ENCODE results near the gene CTSA. TPM values are rescaled to one million over a fixed set of nuclear protein-coding genes. Genes with fewer than 3 reads are reported as not detected.

The CTSA gene
- total RNA-seq, 4 donors from 2014 or later, result 20.6 to 66.9 (median 32.5) TPM

GRCh38 chr20:45937765-45938164, 46.6 kb downstream of the CTSA start:
- no peaks in the 10 kb centered on the region for H3K36me3 ChIP-seq
- intact Hi-C loops (cut with DNase I; ENCODE audit: low total_unique reads), result no loop called here

GRCh38 chr20:45938727-45939438, 47.7 kb downstream of the CTSA start:
- no peaks in the 10 kb centered on the region for H3K9me3 ChIP-seq
- H3K36me3 ChIP-seq, result no peaks in the 10 kb centered on the region
- no peaks in the 10 kb centered on the region for H3K27me3 ChIP-seq
- DNase-seq, result no peak
- H3K4me1 ChIP-seq, result peaks cover 3 to 6% of the 10 kb centered on the region in 2 donors
- intact Hi-C loops (cut with DNase I; ENCODE audit: low total_unique reads), result no loop called here
- H3K27ac ChIP-seq, result no peak overlapping the region
- H3K4me3 ChIP-seq, result no peak overlapping the region
- no peak for TF ChIP-seq CTCF (IDR thresholded peaks at IDR 0.05)
- no peak for TF ChIP-seq POLR2A (IDR thresholded peaks at IDR 0.05)

More at GRCh38 chr20:45937765-45938164, 46.6 kb downstream of the CTSA start:
- DNase-seq, result no peak
- H3K4me3 ChIP-seq, result no peak overlapping the region
- H3K27me3 ChIP-seq, result no peaks in the 10 kb centered on the region
- TF ChIP-seq CTCF (IDR thresholded peaks at IDR 0.05) (no peak), POLR2A (IDR thresholded peaks at IDR 0.05) (no peak)
- peaks cover 3 to 6% of the 10 kb centered on the region in 2 donors for H3K4me1 ChIP-seq
- no peaks in the 10 kb centered on the region for H3K9me3 ChIP-seq
- peak overlapping the region; percentile 2 to 99 for H3K27ac ChIP-seq

- Histone ChIP-seq H3K4me1 (peaks cover 3 to 6% of the 10 kb centered on the region in 2 donors), H3K27me3 (no peaks in the 10 kb centered on the region), H3K9me3 (no peaks in the 10 kb centered on the region), H3K36me3 (no peaks in the 10 kb centered on the region), H3K27ac (no peak overlapping the region), H3K4me3 (no peak overlapping the region)
- DNase-seq, result no peak
- intact Hi-C loops (cut with DNase I; ENCODE audit: low total_unique reads), result no loop called here
- TF ChIP-seq POLR2A (IDR thresholded peaks at IDR 0.05) (no peak), CTCF (IDR thresholded peaks at IDR 0.05) (no peak)
These were observed 48.9 kb downstream of the CTSA start for GRCh38 chr20:45940053-45940452.

GRCh38 chr20:45940469-45940868, 49.3 kb downstream of the CTSA start:
- TF ChIP-seq CTCF (IDR thresholded peaks at IDR 0.05), result no peak
- Histone ChIP-seq H3K4me3 (no peak overlapping the region), H3K36me3 (no peaks in the 10 kb centered on the region), H3K4me1 (peaks cover 3 to 6% of the 10 kb centered on the region in 2 donors), H3K27me3 (no peaks in the 10 kb centered on the region), H3K9me3 (no peaks in the 10 kb centered on the region), H3K27ac (no peak overlapping the region)
- intact Hi-C loops (cut with DNase I; ENCODE audit: low total_unique reads), result no loop called here
- no peak for DNase-seq

- Histone ChIP-seq H3K4me1 (no peaks in the 10 kb centered on the region), H3K36me3 (no peaks in the 10 kb centered on the region), H3K27ac (no peak overlapping the region), H3K4me3 (no peak overlapping the region), H3K9me3 (no peaks in the 10 kb centered on the region), H3K27me3 (no peaks in the 10 kb centered on the region)
- DNase-seq, result no peak
- intact Hi-C loops (cut with DNase I; ENCODE audit: low total_unique reads), result no loop called here
- no peak for TF ChIP-seq POLR2A (IDR thresholded peaks at IDR 0.05)
- TF ChIP-seq CTCF (IDR thresholded peaks at IDR 0.05), result no peak
These were observed 52.5 kb downstream of the CTSA start for GRCh38 chr20:45943613-45944012.
